Ishikawa (cell line): ENCODE data around the gene MAB21L2.

Source experiments
- CEBPB ChIP-seq: IDR thresholded peaks from 2 replicates; pipeline ENCODE4 v1.6.1; 2012
- CREB1 ChIP-seq: IDR thresholded peaks from 2 replicates; pipeline ENCODE4 v1.6.1; 2012; ENCODE audit warnings: low read depth
- EGR1 ChIP-seq: IDR thresholded peaks from 2 replicates; pipeline ENCODE4 v1.6.1; 2012
- EP300 ChIP-seq: IDR thresholded peaks from 2 replicates; pipeline ENCODE4 v1.6.1; 2012; ENCODE audit warnings: borderline replicate concordance
- FOXM1 ChIP-seq: IDR thresholded peaks from 2 replicates; pipeline ENCODE4 v1.6.1; 2012; ENCODE audit warnings: low read depth, borderline replicate concordance
- MAX ChIP-seq: IDR thresholded peaks from 2 replicates; pipeline ENCODE4 v1.6.1; 2012
- NFIC ChIP-seq: IDR thresholded peaks from 2 replicates; pipeline ENCODE4 v1.6.1; 2012
- RAD21 ChIP-seq: IDR thresholded peaks from 2 replicates; pipeline ENCODE4 v1.6.1; 2012; ENCODE audit warnings: low read depth
- REST ChIP-seq: IDR thresholded peaks from 2 replicates; pipeline ENCODE4 v1.6.1; 2012; ENCODE audit warnings: low read depth, mild to moderate bottlenecking
- TAF1 ChIP-seq: IDR thresholded peaks from 2 replicates; pipeline ENCODE4 v1.6.1; 2012; ENCODE audit warnings: low read depth, mild to moderate bottlenecking
- TCF12 ChIP-seq: IDR thresholded peaks from 2 replicates; pipeline ENCODE4 v1.6.1; 2012; ENCODE audit warnings: low read depth
- TEAD4 ChIP-seq: IDR thresholded peaks from 2 replicates; pipeline ENCODE4 v1.6.1; 2012
- USF1 ChIP-seq: IDR thresholded peaks from 2 replicates; pipeline ENCODE4 v1.6.1; 2012
- YY1 ChIP-seq: IDR thresholded peaks from 2 replicates; pipeline ENCODE4 v1.6.1; 2012; ENCODE audit warnings: low read depth
- ZBTB7A ChIP-seq: IDR thresholded peaks from 2 replicates; pipeline ENCODE4 v1.6.1; 2012; ENCODE audit warnings: low read depth

Gene MAB21L2

GRCh38 chr4:150578745-150579501, 3.0 kb upstream of the MAB21L2 start:
- no peak for TF ChIP-seq TCF12
- no peak for TF ChIP-seq REST
- no peak for TF ChIP-seq RAD21
- TF ChIP-seq FOXM1: no peak
- no peak for TF ChIP-seq MAX
- no peak for TF ChIP-seq EGR1
- no peak for TF ChIP-seq USF1
- TF ChIP-seq CEBPB: no peak

- TF ChIP-seq FOXM1: no peak
- no peak for TF ChIP-seq CEBPB
- no peak for TF ChIP-seq MAX
- TF ChIP-seq EP300: no peak
- no peak for TF ChIP-seq CREB1
- TF ChIP-seq RAD21: no peak
- no peak for TF ChIP-seq TAF1
- TF ChIP-seq REST: no peak
- TF ChIP-seq TCF12: no peak
- TF ChIP-seq NFIC: no peak
- TF ChIP-seq EGR1: no peak
- TF ChIP-seq USF1: no peak
- TF ChIP-seq YY1: no peak
- TF ChIP-seq TEAD4: no peak
- TF ChIP-seq ZBTB7A: no peak
Observed at GRCh38 chr4:150579551-150580234, 2.3 kb upstream of the MAB21L2 start.

- TF ChIP-seq RAD21 (no peak), TAF1 (no peak), REST (no peak), MAX (no peak), EP300 (no peak), EGR1 (no peak)
Observed at GRCh38 chr4:150580306-150580705, 1.6 kb upstream of the MAB21L2 start.

- TF ChIP-seq FOXM1 (no peak), TCF12 (no peak), YY1 (no peak), TAF1 (no peak), MAX (no peak)
Observed at GRCh38 chr4:150581056-150581605, 820 bp upstream of the MAB21L2 start.
